Stomach (tissue), 9 donors: Measurements from ENCODE around the gene MRPL42. TPM values are rescaled to one million over a fixed set of nuclear protein-coding genes. Genes with fewer than 3 reads are reported as not detected.
A peak's percentile ranks its signal among the peaks of the same experiment; 100 is the strongest.

ENCODE experiments used
- DNase-seq, 2 donors: peaks; one replicate each; pipeline versions ENCODE4 v3.0.0 to v3.0.0-alpha.2; 2013 to 2019
- H3K27ac ChIP-seq, 5 donors: fragments of 200-600 bp in 4 of 5; sonication (generic) in 4 of 5; one replicate each; pipeline ENCODE4 v1.5.1; 2013 to 2019; ENCODE audit warnings: mild to moderate bottlenecking in 1 of 5, moderate library complexity in 1 of 5
- H3K27me3 ChIP-seq, 3 donors: fragments of 200-600 bp; sonication (generic); one replicate each; pipeline ENCODE4 v1.5.1; 2017 to 2019; ENCODE audit warnings: mixed run types in 1 of 3
- H3K36me3 ChIP-seq, 4 donors: fragments of 200-600 bp; sonication (generic); 1 replicate in 3 of 4; 2 replicates in 1 of 4; pipeline ENCODE4 v1.5.1; 2016 to 2019
- H3K4me1 ChIP-seq, 4 donors: fragments of 200-600 bp; sonication (generic); one replicate each; pipeline ENCODE4 v1.5.1; 2016 to 2019
- H3K4me3 ChIP-seq, 4 donors: fragments of 200-600 bp; sonication (generic) in 3 of 4; one replicate each; pipeline ENCODE4 v1.5.1; 2016 to 2019; ENCODE audit warnings: mild to moderate bottlenecking in 1 of 4
- H3K9me3 ChIP-seq, 4 donors: fragments of 200-600 bp; sonication (generic); one replicate each; pipeline ENCODE4 v1.5.1; 2016 to 2019
- EP300 ChIP-seq: sonication (generic); formaldehyde crosslinking; IDR thresholded peaks from one replicate; pipeline ENCODE4 v1.6.1; 2017; ENCODE audit warnings: antibody characterized with exemption
- POLR2A ChIP-seq, 4 donors: fragments of 450-650 bp; IDR thresholded peaks; one replicate each; pipeline ENCODE4 v1.6.1; 2016; ENCODE audit warnings: antibody characterized with exemption in 4 of 4, control low read depth in 2 of 4, mild to moderate bottlenecking in 1 of 4, moderate library complexity in 1 of 4
- POLR2AphosphoS5 ChIP-seq, 3 donors: sonication (generic); formaldehyde crosslinking; IDR thresholded peaks; one replicate each; pipeline ENCODE4 v1.6.1; 2016; ENCODE audit warnings: antibody characterized with exemption in 3 of 3
- WGBS, 5 donors: extraction: QIAGEN DNeasy Blood & Tissue Kit in 3 of 5; methylation state at CpG; one replicate each; pipeline versions ENCODE4 v1.1.5 to v1.1.7; 2013 to 2018; 5-methylcytosine and 5-hydroxymethylcytosine counted together
- intact Hi-C: fragments of 100-400 bp; cut with DNase I; formaldehyde crosslinking; loops from one replicate; pipeline ENCODE4 v1.15.1; 2023; ENCODE audit warnings: low total_unique reads
- polyA plus RNA-seq, 3 donors: library from polyadenylated mRNA; stranded (reverse); fragments of 200-250 nt; gene quantifications; one replicate each; pipeline ENCODE4 v1.2.3, GENCODE V29; 2013
- total RNA-seq, 5 donors: library from RNA; depleted of rRNA; stranded (reverse); fragments of >200 nt; gene quantifications; one replicate each; pipeline versions ENCODE4 v1.1.0 to v1.2.3, GENCODE V29; 2014 to 2016
- TF ChIP-seq, protein P1 (sequence below), 7 experiments: fragments of 450-650 bp in 4 of 7; fragments of 200-600 bp in 3 of 7; sonication (generic) in 3 of 7; IDR thresholded peaks; one replicate each; pipeline ENCODE4 v1.5.1; 2016 to 2019; ENCODE audit warnings: antibody characterized with exemption in 7 of 7, control low read depth in 2 of 7, mild to moderate bottlenecking in 1 of 7
- donor health status: healthy with polysubstance abuse.
- donor health status: Bipolar disorder and iron deficiency.
- donor health status: healthy.

MRPL42 gene
- total and polyA plus RNA-seq, 8 donors = 3.5 to 90.1 (median 31.2) TPM

DNA sequence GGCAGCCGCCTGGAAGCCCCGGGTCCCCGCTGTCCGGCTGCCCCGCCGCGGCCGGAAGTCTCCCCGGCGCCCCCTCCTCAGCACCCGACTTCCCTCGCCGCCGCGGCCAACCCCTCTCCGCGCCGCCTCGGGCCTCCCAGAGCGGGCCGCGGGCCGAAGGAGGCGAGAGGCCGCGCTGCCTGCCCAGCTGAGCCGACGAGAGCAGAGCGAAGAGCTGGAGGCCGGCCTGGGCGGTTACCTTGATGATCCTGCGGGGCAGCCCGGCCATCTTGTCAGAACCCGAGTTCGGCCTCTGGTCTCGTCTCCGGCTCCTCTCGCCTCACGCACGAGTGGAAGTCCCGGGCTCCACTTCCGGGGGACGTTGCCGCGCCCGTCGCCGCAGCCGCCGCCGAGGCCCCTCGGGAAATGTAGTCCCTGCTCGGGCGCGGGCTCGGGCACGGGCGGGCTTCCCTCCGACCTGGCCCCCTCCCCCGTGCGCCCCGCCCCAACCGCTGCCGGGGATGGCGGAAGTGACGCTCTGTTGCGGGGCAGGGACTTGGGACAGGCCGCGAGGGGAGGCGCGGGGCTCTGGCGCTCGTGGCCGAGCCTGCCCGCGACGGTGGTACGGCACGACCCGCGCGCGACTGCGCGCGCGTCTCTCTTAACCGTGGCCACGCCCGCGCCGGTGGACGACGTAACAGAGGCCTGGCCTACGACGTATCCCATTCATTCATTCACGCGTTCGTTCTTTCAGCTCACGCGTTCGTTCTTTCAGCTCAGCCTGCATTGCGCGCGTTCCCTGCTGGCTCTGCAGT is 25.5 kb upstream of the MRPL42 start, which contains the start of gene UBE2N:
Gene UBE2N (minus strand): TSS at position 331 of the 794 bp plus-strand sequence. CDS start 63 bp downstream, at position 268.
- DNase-seq = peak; percentile 96 to 99
- H3K4me1 ChIP-seq = peaks cover 16 to 50% (median 38%) of the 10 kb centered on the region in 4 donors
- no peaks in the 10 kb centered on the region for H3K27me3 ChIP-seq
- intact Hi-C loops = no loop called here
- no peaks in the 10 kb centered on the region for H3K9me3 ChIP-seq
- TF ChIP-seq, protein P1, sequence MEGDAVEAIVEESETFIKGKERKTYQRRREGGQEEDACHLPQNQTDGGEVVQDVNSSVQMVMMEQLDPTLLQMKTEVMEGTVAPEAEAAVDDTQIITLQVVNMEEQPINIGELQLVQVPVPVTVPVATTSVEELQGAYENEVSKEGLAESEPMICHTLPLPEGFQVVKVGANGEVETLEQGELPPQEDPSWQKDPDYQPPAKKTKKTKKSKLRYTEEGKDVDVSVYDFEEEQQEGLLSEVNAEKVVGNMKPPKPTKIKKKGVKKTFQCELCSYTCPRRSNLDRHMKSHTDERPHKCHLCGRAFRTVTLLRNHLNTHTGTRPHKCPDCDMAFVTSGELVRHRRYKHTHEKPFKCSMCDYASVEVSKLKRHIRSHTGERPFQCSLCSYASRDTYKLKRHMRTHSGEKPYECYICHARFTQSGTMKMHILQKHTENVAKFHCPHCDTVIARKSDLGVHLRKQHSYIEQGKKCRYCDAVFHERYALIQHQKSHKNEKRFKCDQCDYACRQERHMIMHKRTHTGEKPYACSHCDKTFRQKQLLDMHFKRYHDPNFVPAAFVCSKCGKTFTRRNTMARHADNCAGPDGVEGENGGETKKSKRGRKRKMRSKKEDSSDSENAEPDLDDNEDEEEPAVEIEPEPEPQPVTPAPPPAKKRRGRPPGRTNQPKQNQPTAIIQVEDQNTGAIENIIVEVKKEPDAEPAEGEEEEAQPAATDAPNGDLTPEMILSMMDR (IDR thresholded peaks at IDR 0.05) = no peak
- TF ChIP-seq POLR2AphosphoS5 (IDR thresholded peaks at IDR 0.05) (peak; percentile 75 to 92 (median 85)), EP300 (no peak), POLR2A (IDR thresholded peaks at IDR 0.05) (peak in 2 of 4 donors; percentile 21 to 28)
- H3K27ac ChIP-seq = peak within 1 kb of the TSS; percentile 90 to 97 (median 95)
- WGBS, 5 donors = 0 to 2% (median 0%) methylated on average over 16 to 105 of the region's 105 CpGs
- no peaks in the 10 kb centered on the region for H3K36me3 ChIP-seq
- peak within 1 kb of the TSS; percentile 93 to 100 (median 97) for H3K4me3 ChIP-seq

DNA sequence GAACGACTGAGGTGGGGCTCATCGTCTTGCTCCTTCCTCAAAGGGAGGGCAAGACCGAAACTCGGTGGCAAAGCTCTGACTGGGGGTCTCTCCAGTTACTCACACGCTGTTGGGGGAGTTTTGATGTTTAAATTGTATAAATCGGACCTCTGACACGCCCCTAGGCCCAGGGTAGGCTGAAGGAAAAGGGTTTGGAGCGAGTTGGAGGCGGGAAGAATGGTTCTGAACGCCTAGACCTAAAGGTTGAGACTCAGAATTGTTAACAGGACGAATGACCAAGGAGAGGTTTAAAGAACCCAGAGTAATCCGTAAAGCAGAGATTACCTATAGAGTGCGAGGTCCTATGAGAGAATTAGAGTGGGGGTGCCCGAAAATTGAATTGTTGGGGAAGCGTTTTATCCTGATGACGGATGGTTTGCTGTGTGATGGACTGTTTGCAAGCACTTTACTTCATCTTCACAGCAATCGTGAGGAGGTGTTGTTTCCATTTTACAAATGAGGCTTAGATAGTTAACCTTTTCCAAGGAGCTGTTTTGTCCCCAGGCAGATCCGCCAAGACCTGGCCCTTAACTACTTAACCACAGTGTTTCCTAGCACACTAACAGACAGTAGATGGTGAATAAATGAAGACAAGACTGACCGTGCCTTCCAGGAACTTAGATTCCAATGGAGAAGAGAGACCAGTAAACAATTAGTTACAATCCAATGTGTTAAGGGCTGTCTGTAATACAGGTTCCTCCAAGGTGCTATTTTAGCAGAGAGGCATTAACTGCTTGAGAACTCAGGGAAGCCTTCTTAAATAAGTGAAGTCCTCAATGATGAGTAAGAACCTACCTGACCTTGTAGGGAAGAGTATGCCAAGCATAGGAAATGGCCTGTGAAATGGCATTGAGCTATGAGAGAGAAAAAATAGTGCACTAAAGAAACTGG is 24.6 kb upstream of the MRPL42 start:
- 5 to 8% (median 6%) methylated on average over 19 of the region's 19 CpGs for WGBS, 5 donors
- H3K9me3 ChIP-seq = no peaks in the 10 kb centered on the region
- peak overlapping the region; percentile 90 to 97 (median 95) for H3K27ac ChIP-seq
- no peaks in the 10 kb centered on the region for H3K36me3 ChIP-seq
- H3K4me1 ChIP-seq = peaks cover 16 to 43% (median 32%) of the 10 kb centered on the region in 4 donors
- no peak for DNase-seq
- TF ChIP-seq, protein P1 (IDR thresholded peaks at IDR 0.05) = no peak
- TF ChIP-seq POLR2AphosphoS5 (IDR thresholded peaks at IDR 0.05) (no peak), EP300 (no peak), POLR2A (IDR thresholded peaks at IDR 0.05) (no peak)
- H3K4me3 ChIP-seq = peak overlapping the region; percentile 93 to 100 (median 97)
- no peaks in the 10 kb centered on the region for H3K27me3 ChIP-seq
- intact Hi-C loops = no loop called here

DNA sequence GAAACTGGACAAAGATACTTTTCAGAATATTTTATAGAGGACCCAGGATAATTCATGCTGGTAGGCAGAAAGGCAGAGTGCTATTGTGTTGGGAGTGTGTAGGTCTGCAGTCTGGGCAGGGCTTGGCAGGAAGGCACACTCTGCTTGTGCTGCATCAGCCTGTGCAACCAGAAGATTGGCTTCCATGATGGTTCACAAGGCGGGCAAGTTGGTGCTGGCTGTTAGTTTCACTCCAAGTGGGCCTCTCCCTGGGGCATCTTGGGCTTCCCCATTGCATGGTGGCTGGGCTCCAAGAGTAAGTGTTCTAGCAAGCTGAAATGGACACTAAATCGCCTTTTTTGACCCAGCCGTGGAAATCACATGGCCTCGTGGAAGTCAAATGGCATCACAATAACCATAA is 23.7 kb upstream of the MRPL42 start:
- H3K36me3 ChIP-seq = no peaks in the 10 kb centered on the region
- no peak for DNase-seq
- TF ChIP-seq EP300 (no peak), POLR2AphosphoS5 (IDR thresholded peaks at IDR 0.05) (no peak), POLR2A (IDR thresholded peaks at IDR 0.05) (no peak)
- WGBS, 5 donors = 90 to 99% (median 97%) methylated on average over 4 of the region's 4 CpGs
- H3K4me3 ChIP-seq = no peak overlapping the region
- H3K9me3 ChIP-seq = no peaks in the 10 kb centered on the region
- peaks cover 11 to 34% (median 25%) of the 10 kb centered on the region in 4 donors for H3K4me1 ChIP-seq
- intact Hi-C loops = no loop called here
- no peaks in the 10 kb centered on the region for H3K27me3 ChIP-seq
- H3K27ac ChIP-seq = no peak overlapping the region

DNA sequence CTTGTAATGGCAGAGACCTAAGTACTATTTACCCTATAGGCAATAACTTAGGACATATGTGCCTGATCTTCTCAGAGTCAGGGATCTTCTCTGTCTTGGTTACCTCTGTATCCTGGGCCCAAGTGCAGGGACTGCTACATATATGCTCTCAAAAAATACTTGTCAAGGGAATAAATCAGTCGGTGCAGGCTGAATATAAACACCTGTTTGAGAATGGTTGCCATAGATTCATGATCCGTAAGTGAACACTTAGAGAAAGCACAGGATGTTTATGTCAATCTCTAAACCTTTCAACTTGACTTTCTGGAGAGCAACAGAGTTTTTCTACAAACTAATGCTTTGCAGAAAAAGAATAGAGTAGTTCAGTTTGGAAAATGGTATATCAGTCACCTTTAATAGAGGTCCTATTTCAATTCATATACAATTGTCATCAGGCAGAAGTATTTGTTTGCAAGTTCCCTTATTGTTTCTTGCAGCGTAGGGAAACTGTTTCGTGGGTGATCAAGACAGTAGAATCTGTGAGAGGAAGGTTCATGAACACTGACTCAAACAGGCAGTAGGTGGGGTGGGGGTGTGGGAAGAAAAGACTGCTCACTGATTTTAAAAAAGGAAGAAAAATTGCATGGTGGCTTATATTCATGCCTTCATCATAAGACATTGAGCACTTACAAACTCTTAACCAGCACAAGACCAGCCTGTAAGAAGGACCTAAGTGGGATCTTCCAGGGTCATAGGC is 19.6 kb upstream of the MRPL42 start:
- Histone ChIP-seq H3K4me3 (no peak overlapping the region), H3K27me3 (no peaks in the 10 kb centered on the region), H3K36me3 (no peaks in the 10 kb centered on the region), H3K27ac (no peak overlapping the region), H3K4me1 (peaks cover 0 to 5% (median 2%) of the 10 kb centered on the region in 4 donors), H3K9me3 (no peaks in the 10 kb centered on the region)
- 59 to 67% (median 63%) methylated on average over 4 of the region's 4 CpGs for WGBS, 5 donors
- intact Hi-C loops = no loop called here
- TF ChIP-seq, protein P1 (IDR thresholded peaks at IDR 0.05) = no peak
- TF ChIP-seq EP300 (no peak), POLR2A (IDR thresholded peaks at IDR 0.05) (no peak), POLR2AphosphoS5 (IDR thresholded peaks at IDR 0.05) (no peak)
- DNase-seq = peak in 1 of 2 donors; percentile 30
